Lung (tissue), 12 donors: ENCODE data around the gene CCIN. TPM values are rescaled to one million over a fixed set of nuclear protein-coding genes. Genes with fewer than 3 reads are reported as not detected.
"Not testable (repeated sequence)": the region's sequence is repeated elsewhere in the genome, so short reads cannot be mapped to it uniquely, and the experiment has no call there.

Experiments
- ATAC-seq: fragments of 200-7000 bp; cut with Tn5 transposase; one replicate; pipeline ENCODE4 v1.9.1; 2020; ENCODE audit warnings: moderate number of reproducible peaks; ENCODE audit not compliant: insufficient read depth, low FRiP score
- DNase-seq, 3 donors: peaks; one replicate each; pipeline ENCODE4 v3.0.0-alpha.2; 2013 to 2017
- H3K27ac ChIP-seq, 2 donors: one replicate each; pipeline ENCODE4 v1.5.1; 2013; ENCODE audit warnings: mild to moderate bottlenecking in 2 of 2, moderate library complexity in 2 of 2, control low read depth in 1 of 2, inconsistent platforms in 1 of 2, low read depth in 1 of 2, low read length in 1 of 2
- H3K27me3 ChIP-seq, 3 donors: one replicate each; pipeline ENCODE4 v1.5.1; 2013; ENCODE audit warnings: low read length in 2 of 3; ENCODE audit not compliant: control insufficient read depth in 3 of 3, insufficient read depth in 3 of 3
- H3K36me3 ChIP-seq, 4 donors: one replicate each; pipeline ENCODE4 v1.5.1; 2013; ENCODE audit warnings: low read length in 4 of 4, mild to moderate bottlenecking in 1 of 4, moderate library complexity in 1 of 4; ENCODE audit not compliant: control insufficient read depth in 4 of 4, insufficient read depth in 4 of 4
- H3K4me1 ChIP-seq, 5 donors: one replicate each; pipeline ENCODE4 v1.5.1; 2013; ENCODE audit warnings: low read length in 5 of 5, mild to moderate bottlenecking in 2 of 5, moderate library complexity in 1 of 5; ENCODE audit not compliant: control insufficient read depth in 5 of 5, insufficient read depth in 5 of 5
- H3K4me3 ChIP-seq: one replicate; pipeline ENCODE4 v1.5.1; 2013; ENCODE audit warnings: mild to moderate bottlenecking, control low read depth, moderate library complexity
- H3K9ac ChIP-seq, 2 donors: one replicate each; pipeline ENCODE4 v1.5.1; 2013; ENCODE audit warnings: low read length in 2 of 2, control low read depth in 1 of 2; ENCODE audit not compliant: insufficient read depth in 1 of 2
- H3K9me3 ChIP-seq, 4 donors: one replicate each; pipeline ENCODE4 v1.5.1; 2013; ENCODE audit warnings: low read length in 3 of 4, mild to moderate bottlenecking in 1 of 4, moderate library complexity in 1 of 4; ENCODE audit not compliant: control insufficient read depth in 4 of 4, insufficient read depth in 3 of 4
- WGBS, 2 donors: extraction: QIAGEN DNeasy Blood & Tissue Kit; methylation state at CpG; one replicate each; pipeline ENCODE4 v1.1.7; 2013; 5-methylcytosine and 5-hydroxymethylcytosine counted together
- polyA plus RNA-seq, 2 donors: library from polyadenylated mRNA; stranded (reverse); fragments of 200-250 nt; gene quantifications; one replicate each; pipeline ENCODE4 v1.2.1, GENCODE V29; 2013
- total RNA-seq, 2 donors: library from RNA; depleted of rRNA in 1 of 2; stranded (reverse); fragments of >200 nt in 1 of 2; gene quantifications; one replicate each; pipeline ENCODE4 v1.2.1, GENCODE V29; 2014 to 2021
- TF ChIP-seq, protein P1 (sequence below): IDR thresholded peaks from 2 replicates; pipeline ENCODE4 v1.5.1; 2012; ENCODE audit warnings: mild to moderate bottlenecking; ENCODE audit errors: control extremely low read depth, extremely low read depth
- donor health status: control.
- donor health status: control.
- donor health status: Bipolar disorder and iron deficiency.
- donor health status: healthy.
- donor health status: DM: yes; HTN: yes; CAD: no.

CCIN gene
- total and polyA plus RNA-seq, 4 donors: 0.12 to 0.89 (median 0.15) TPM; not detected in 1

DNA sequence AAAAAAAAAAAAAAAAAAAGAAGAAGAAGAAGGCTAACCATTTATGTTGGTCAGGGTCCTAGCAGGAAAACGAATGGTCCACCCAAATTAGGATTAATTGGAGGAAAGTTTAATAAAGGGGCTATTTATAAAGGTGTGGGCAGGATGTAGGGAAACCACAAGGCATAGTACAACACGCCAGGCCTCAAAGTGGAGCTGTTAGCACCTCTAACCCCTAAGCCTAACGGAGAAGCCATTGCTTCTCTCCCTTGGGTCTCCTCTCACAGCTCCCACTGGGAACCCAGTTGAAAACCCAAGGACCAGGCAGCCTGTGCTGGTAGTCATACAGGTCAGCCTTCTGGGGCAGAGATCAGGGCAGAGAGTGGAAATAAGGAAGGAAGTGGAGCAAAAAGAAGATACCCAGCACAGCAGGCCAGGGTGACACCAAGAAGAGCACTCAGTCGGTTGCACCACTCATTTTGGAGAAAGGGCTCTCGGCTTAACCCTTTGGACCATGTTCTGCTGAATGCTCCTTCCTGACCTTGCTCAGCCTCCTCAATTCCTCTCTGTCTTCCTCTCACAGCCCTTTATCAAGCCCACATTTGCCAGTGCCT, 41.4 kb upstream of the CCIN start:
- 27 to 59% methylated on average over 5 of the region's 5 CpGs for WGBS, 2 donors
- H3K9me3 ChIP-seq: no peaks in the 10 kb centered on the region
- no peaks in the 10 kb centered on the region for H3K27me3 ChIP-seq
- ATAC-seq: peak; percentile 80
- TF ChIP-seq, protein P1, sequence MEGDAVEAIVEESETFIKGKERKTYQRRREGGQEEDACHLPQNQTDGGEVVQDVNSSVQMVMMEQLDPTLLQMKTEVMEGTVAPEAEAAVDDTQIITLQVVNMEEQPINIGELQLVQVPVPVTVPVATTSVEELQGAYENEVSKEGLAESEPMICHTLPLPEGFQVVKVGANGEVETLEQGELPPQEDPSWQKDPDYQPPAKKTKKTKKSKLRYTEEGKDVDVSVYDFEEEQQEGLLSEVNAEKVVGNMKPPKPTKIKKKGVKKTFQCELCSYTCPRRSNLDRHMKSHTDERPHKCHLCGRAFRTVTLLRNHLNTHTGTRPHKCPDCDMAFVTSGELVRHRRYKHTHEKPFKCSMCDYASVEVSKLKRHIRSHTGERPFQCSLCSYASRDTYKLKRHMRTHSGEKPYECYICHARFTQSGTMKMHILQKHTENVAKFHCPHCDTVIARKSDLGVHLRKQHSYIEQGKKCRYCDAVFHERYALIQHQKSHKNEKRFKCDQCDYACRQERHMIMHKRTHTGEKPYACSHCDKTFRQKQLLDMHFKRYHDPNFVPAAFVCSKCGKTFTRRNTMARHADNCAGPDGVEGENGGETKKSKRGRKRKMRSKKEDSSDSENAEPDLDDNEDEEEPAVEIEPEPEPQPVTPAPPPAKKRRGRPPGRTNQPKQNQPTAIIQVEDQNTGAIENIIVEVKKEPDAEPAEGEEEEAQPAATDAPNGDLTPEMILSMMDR: no peak
- peaks cover 0 to 2% (median under 1%) of the 10 kb centered on the region in 4 donors for H3K36me3 ChIP-seq
- H3K4me3 ChIP-seq: no peak overlapping the region
- H3K27ac ChIP-seq: peak overlapping the region in 1 of 2 donors; percentile 64
- H3K4me1 ChIP-seq: no peaks in the 10 kb centered on the region
- DNase-seq: no peak
- H3K9ac ChIP-seq: no peak overlapping the region

DNA sequence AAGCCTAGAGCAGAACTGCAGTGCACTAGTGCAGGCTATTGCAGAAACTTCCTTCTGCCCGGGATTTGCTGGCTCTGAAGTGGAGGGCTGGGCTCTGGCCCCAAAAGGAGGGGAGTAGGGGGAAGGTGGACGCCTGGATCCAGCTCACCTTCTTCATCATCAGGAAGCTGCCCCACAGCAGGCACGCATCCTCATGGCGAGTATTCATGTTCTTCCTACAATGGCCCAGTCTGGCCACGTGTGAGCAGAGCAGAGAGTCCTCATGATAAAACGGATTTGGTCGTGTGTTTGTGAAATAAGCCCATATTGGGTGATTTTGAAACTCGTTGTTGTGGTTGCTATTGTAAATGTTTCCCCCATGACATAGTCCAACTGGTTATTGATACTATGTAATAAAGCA, 40.8 kb upstream of the CCIN start:
- DNase-seq (no peak), ATAC-seq (no peak)
- H3K9me3 ChIP-seq: no peaks in the 10 kb centered on the region
- peak overlapping the region in 1 of 2 donors; percentile 64 for H3K27ac ChIP-seq
- no peaks in the 10 kb centered on the region for H3K36me3 ChIP-seq
- no peak overlapping the region for H3K4me3 ChIP-seq
- no peak overlapping the region for H3K9ac ChIP-seq
- no peaks in the 10 kb centered on the region for H3K4me1 ChIP-seq
- 33 to 57% methylated on average over 8 of the region's 8 CpGs for WGBS, 2 donors
- TF ChIP-seq, protein P1: no peak
- peaks cover 0 to 4% (median 0%) of the 10 kb centered on the region in 3 donors for H3K27me3 ChIP-seq

DNA sequence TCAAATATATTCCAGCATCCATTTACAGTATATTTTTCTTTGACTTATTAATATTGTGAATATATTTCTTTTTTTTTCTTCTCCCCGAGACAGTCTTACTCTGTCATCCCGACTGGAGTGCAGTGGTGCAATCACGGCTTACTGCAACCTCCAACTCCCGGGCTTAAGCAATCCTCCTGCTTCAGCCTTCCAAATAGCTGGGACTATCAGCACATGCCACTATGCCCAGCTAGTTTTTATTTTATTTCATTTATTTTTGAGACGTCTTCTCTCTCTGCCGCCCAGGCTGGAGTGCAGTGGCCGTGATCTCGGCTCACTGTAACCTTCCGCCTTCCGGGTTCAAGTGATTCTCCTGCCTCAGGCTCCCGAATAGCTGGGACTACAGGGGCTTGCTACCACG, 40.0 kb upstream of the CCIN start:
- H3K36me3 ChIP-seq: no peaks in the 10 kb centered on the region
- H3K9ac ChIP-seq: no peak overlapping the region
- H3K4me3 ChIP-seq: no peak overlapping the region
- WGBS, 2 donors: 63 to 87% methylated on average over 12 of the region's 12 CpGs
- no peaks in the 10 kb centered on the region for H3K9me3 ChIP-seq
- H3K4me1 ChIP-seq: no peaks in the 10 kb centered on the region
- TF ChIP-seq, protein P1: no peak
- no peak overlapping the region for H3K27ac ChIP-seq
- no peak for DNase-seq
- H3K27me3 ChIP-seq: peaks cover 0 to 4% (median 0%) of the 10 kb centered on the region in 3 donors
- ATAC-seq: no peak

DNA sequence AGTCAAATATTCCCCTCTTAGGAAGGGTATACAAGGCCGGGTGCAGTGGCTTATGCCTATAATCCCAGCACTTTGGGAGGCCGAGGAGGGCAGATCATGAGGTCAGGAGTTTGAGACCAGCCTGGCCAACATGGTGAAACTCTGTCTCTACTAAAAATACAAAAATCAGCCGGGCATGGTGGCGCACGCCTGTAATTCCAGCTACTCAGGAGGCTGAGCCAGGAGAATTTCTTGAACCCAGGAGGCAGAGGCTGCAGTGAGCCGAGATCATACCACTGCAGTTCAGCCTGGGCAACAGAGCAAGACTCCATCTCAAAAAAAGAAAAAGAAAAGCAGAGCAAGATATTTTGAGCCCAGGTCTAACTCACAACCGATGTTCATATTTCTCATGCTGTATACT, 37.5 kb upstream of the CCIN start:
- DNase-seq, H3K27ac ChIP-seq, ATAC-seq, H3K9ac ChIP-seq, H3K4me1 ChIP-seq, H3K36me3 ChIP-seq, H3K4me3 ChIP-seq, H3K9me3 ChIP-seq: not testable (repeated sequence)
- peaks cover 0 to 17% (median 15%) of the 10 kb centered on the region in 3 donors for H3K27me3 ChIP-seq
- WGBS, 2 donors: 93 to 95% methylated on average over 7 of the region's 7 CpGs
